Body of pancreas (tissue), 4 donors: ENCODE data around the gene CDK17. TPM values are rescaled to one million over a fixed set of nuclear protein-coding genes. Genes with fewer than 3 reads are reported as not detected.
A peak's percentile ranks its signal among the peaks of the same experiment; 100 is the strongest.

Source experiments
- ATAC-seq: fragments of 150-250 bp; one replicate; pipeline ENCODE4 v1.9.1; 2016
- DNase-seq, 4 donors: peaks; one replicate each; pipeline ENCODE4 v3.0.0-alpha.2; 2019
- H3K27ac ChIP-seq, 4 donors: fragments of 200-600 bp; sonication (generic); 1 replicate in 3 of 4; 2 replicates in 1 of 4; pipeline versions ENCODE4 v1.5.1 to v1.6.1; 2016 to 2019; ENCODE audit warnings: mild to moderate bottlenecking in 1 of 4, mixed read lengths in 1 of 4, moderate library complexity in 1 of 4
- H3K27me3 ChIP-seq, 2 donors: fragments of 200-600 bp; sonication (generic); one replicate each; pipeline ENCODE4 v1.6.0; 2016; ENCODE audit warnings: mild to moderate bottlenecking in 1 of 2
- H3K36me3 ChIP-seq, 2 donors: fragments of 200-600 bp; sonication (generic); replicated peaks in 1 of 2; 2 replicates each; pipeline ENCODE4 v1.5.1; 2016; ENCODE audit warnings: low read depth in 2 of 2; ENCODE audit not compliant: insufficient read depth in 1 of 2
- H3K4me1 ChIP-seq: fragments of 200-600 bp; sonication (generic); one replicate; pipeline ENCODE4 v1.6.0; 2016
- H3K4me3 ChIP-seq, 2 donors: fragments of 200-600 bp; sonication (generic); 1 replicate in 1 of 2; 2 replicates in 1 of 2; pipeline ENCODE4 v1.5.1; 2016 to 2019
- H3K9me3 ChIP-seq, 3 donors: fragments of 200-600 bp; sonication (generic); 1 replicate in 2 of 3; 2 replicates in 1 of 3; pipeline ENCODE4 v1.5.1; 2016
- CTCF ChIP-seq, 7 experiments: fragments of 450-650 bp in 4 of 7; fragments of 200-600 bp in 3 of 7; sonication (generic) in 3 of 7; IDR thresholded peaks; one replicate each; pipeline ENCODE4 v1.5.1; 2016 to 2019; ENCODE audit warnings: antibody characterized with exemption in 7 of 7
- POLR2A ChIP-seq, 3 donors: fragments of 450-650 bp; IDR thresholded peaks; one replicate each; pipeline ENCODE4 v1.6.1; 2016; ENCODE audit warnings: antibody characterized with exemption in 3 of 3, mild to moderate bottlenecking in 2 of 3
- WGBS, 2 donors: methylation state at CpG; one replicate each; pipeline ENCODE4 v1.1.5; 2017; 5-methylcytosine and 5-hydroxymethylcytosine counted together
- intact Hi-C: fragments of 100-400 bp; cut with DNase I; formaldehyde crosslinking; loops from one replicate; pipeline ENCODE4 v1.15.1; 2023
- total RNA-seq, 2 donors: library from RNA; depleted of rRNA; stranded (reverse); fragments of >200 nt; gene quantifications; one replicate each; pipeline ENCODE4 v1.1.0, GENCODE V29; 2016

Gene CDK17
- total RNA-seq, 2 donors from 2014 or later = 17.5 to 29.8 TPM

- H3K27ac ChIP-seq = peak overlapping the region; percentile 54 to 98 (median 97)
- ATAC-seq (no peak), DNase-seq (no peak)
- TF ChIP-seq CTCF (IDR thresholded peaks at IDR 0.05) = no peak
- TF ChIP-seq POLR2A (IDR thresholded peaks at IDR 0.05) = no peak
- H3K4me1 ChIP-seq = peaks cover 22% of the 10 kb centered on the region
- 2% methylated on average over 9 of the region's 9 CpGs for WGBS, 2 donors
- H3K36me3 ChIP-seq = no peaks in the 10 kb centered on the region
- peak overlapping the region; percentile 50 to 97 for H3K4me3 ChIP-seq
- no peaks in the 10 kb centered on the region for H3K9me3 ChIP-seq
- no peaks in the 10 kb centered on the region for H3K27me3 ChIP-seq
- intact Hi-C loops = no loop called here
Observed at GRCh38 chr12:96398424-96399119, 1.7 kb downstream of the CDK17 start.

- intact Hi-C loops = no loop called here
- peak overlapping the region in 3 of 4 donors; percentile 97 to 98 (median 97) for H3K27ac ChIP-seq
- TF ChIP-seq POLR2A (IDR thresholded peaks at IDR 0.05) (no peak), CTCF (IDR thresholded peaks at IDR 0.05) (no peak)
- WGBS, 2 donors = 22 to 32% methylated on average over 4 of the region's 4 CpGs
- no peak for DNase-seq
- no peaks in the 10 kb centered on the region for H3K9me3 ChIP-seq
- peaks cover 22% of the 10 kb centered on the region for H3K4me1 ChIP-seq
- no peak overlapping the region for H3K4me3 ChIP-seq
- ATAC-seq = no peak
- H3K27me3 ChIP-seq = no peaks in the 10 kb centered on the region
- H3K36me3 ChIP-seq = no peaks in the 10 kb centered on the region
Observed at GRCh38 chr12:96397756-96398423, 2.3 kb downstream of the CDK17 start.

GRCh38 chr12:96396914-96397313, 3.3 kb downstream of the CDK17 start:
- no peak for TF ChIP-seq POLR2A (IDR thresholded peaks at IDR 0.05)
- no peak for TF ChIP-seq CTCF (IDR thresholded peaks at IDR 0.05)
- H3K27ac ChIP-seq = no peak overlapping the region
- H3K4me3 ChIP-seq = no peak overlapping the region
- H3K9me3 ChIP-seq = no peaks in the 10 kb centered on the region
- no peak for DNase-seq
- intact Hi-C loops = no loop called here
- no peaks in the 10 kb centered on the region for H3K27me3 ChIP-seq
- H3K4me1 ChIP-seq = peaks cover 22% of the 10 kb centered on the region
- WGBS, 2 donors = 68 to 78% methylated on average over 5 of the region's 5 CpGs
- ATAC-seq = no peak
- no peaks in the 10 kb centered on the region for H3K36me3 ChIP-seq

GRCh38 chr12:96396209-96396608, 4.0 kb downstream of the CDK17 start:
- intact Hi-C loops = no loop called here
- WGBS, 2 donors = 81% methylated on average over 2 of the region's 2 CpGs
- Histone ChIP-seq H3K4me3 (no peak overlapping the region), H3K9me3 (no peaks in the 10 kb centered on the region), H3K4me1 (peaks cover 22% of the 10 kb centered on the region), H3K27ac (no peak overlapping the region), H3K36me3 (no peaks in the 10 kb centered on the region), H3K27me3 (no peaks in the 10 kb centered on the region)
- ATAC-seq (no peak), DNase-seq (no peak)
- TF ChIP-seq CTCF (IDR thresholded peaks at IDR 0.05) = no peak
- TF ChIP-seq POLR2A (IDR thresholded peaks at IDR 0.05) = no peak
